Superior temporal gyrus (tissue), 1 donor: ENCODE measurements around the gene AIFM2.
"Not testable (repeated sequence)": the region's sequence is repeated elsewhere in the genome, so short reads cannot be mapped to it uniquely, and the experiment has no call there.

ENCODE experiments used
- DNase-seq: peaks from one replicate; pipeline ENCODE4 v3.0.0-alpha.2; 2016; ENCODE audit errors: extremely low spot score

The AIFM2 gene

GRCh38 chr10:70093335-70093944 is 39.2 kb downstream of the AIFM2 start:
- DNase-seq, result no peak

GRCh38 chr10:70092389-70092718 is 40.3 kb downstream of the AIFM2 start:
- DNase-seq, result no peak

GRCh38 chr10:70090951-70091350 is 41.7 kb downstream of the AIFM2 start:
- DNase-seq, result no peak

- DNase-seq, result no peak
Observed at GRCh38 chr10:70090013-70090412, 42.6 kb downstream of the AIFM2 start.

GRCh38 chr10:70088308-70088698 is 44.3 kb downstream of the AIFM2 start:
- no peak for DNase-seq

GRCh38 chr10:70087616-70088307 is 44.9 kb downstream of the AIFM2 start:
- no peak for DNase-seq

- DNase-seq, result no peak
Observed at GRCh38 chr10:70085975-70086613, 46.5 kb downstream of the AIFM2 start.

GRCh38 chr10:70084189-70084588 is 48.4 kb downstream of the AIFM2 start:
- no peak for DNase-seq

- DNase-seq, result not testable (repeated sequence)
Observed at GRCh38 chr10:70080789-70081188, 51.8 kb downstream of the AIFM2 start.

GRCh38 chr10:70078937-70079336 is 53.7 kb downstream of the AIFM2 start:
- no peak for DNase-seq

- no peak for DNase-seq
Observed at GRCh38 chr10:70078329-70078728, 54.3 kb downstream of the AIFM2 start.

- DNase-seq, result no peak
Observed at GRCh38 chr10:70074971-70075370, 57.7 kb downstream of the AIFM2 start.

- DNase-seq, result no peak
Observed at GRCh38 chr10:70074165-70074564, 58.5 kb downstream of the AIFM2 start.

GRCh38 chr10:70070834-70071233 is 61.8 kb downstream of the AIFM2 start:
- DNase-seq, result no peak

GRCh38 chr10:70069346-70069745 is 63.3 kb downstream of the AIFM2 start:
- DNase-seq, result no peak

GRCh38 chr10:70068925-70069324 is 63.7 kb downstream of the AIFM2 start:
- no peak for DNase-seq

- no peak for DNase-seq
Observed at GRCh38 chr10:70067586-70067985, 65.0 kb downstream of the AIFM2 start.

- DNase-seq, result no peak
Observed at GRCh38 chr10:70066190-70066589, 66.4 kb downstream of the AIFM2 start.

- DNase-seq, result no peak
Observed at GRCh38 chr10:70064486-70064885, 68.1 kb downstream of the AIFM2 start.

GRCh38 chr10:70063418-70064098 is 69.1 kb downstream of the AIFM2 start:
- DNase-seq, result no peak
